HCT116 (cell line): ENCODE measurements around the gene RALGPS1.

Source experiments
- CBX3 ChIP-seq: IDR thresholded peaks from 2 replicates; pipeline ENCODE4 v1.6.1; 2012; ENCODE audit warnings: low read depth
- CTCF ChIP-seq, 3 experiments: fragments of 200-600 bp in 1 of 3; sonication (generic) in 1 of 3; IDR thresholded peaks in 2 of 3; conservative IDR thresholded peaks in 1 of 3; 2 replicates each; pipeline ENCODE4 v1.5.1; 2012 to 2017; ENCODE audit warnings: low read depth in 2 of 3, low read length in 2 of 3, antibody characterized with exemption in 1 of 3, borderline replicate concordance in 1 of 3, control low read depth in 1 of 3, mild to moderate bottlenecking in 1 of 3, mixed read lengths in 1 of 3, mixed run types in 1 of 3, moderate library complexity in 1 of 3; ENCODE audit not compliant: insufficient read depth in 1 of 3
- ELF1 ChIP-seq: IDR thresholded peaks from 2 replicates; pipeline ENCODE4 v1.6.1; 2012; ENCODE audit warnings: low read depth, borderline replicate concordance
- EZH2phosphoT487 ChIP-seq: fragments of 200-600 bp; IDR thresholded peaks from 2 replicates; pipeline ENCODE4 v1.6.1; 2018; ENCODE audit warnings: antibody characterized with exemption, borderline replicate concordance
- FOSL1 ChIP-seq: IDR thresholded peaks from 2 replicates; pipeline ENCODE4 v1.6.1; 2012; ENCODE audit warnings: low read depth
- POLR2A ChIP-seq: IDR thresholded peaks from 2 replicates; pipeline ENCODE4 v1.7.0; 2011; ENCODE audit warnings: borderline replicate concordance; ENCODE audit not compliant: insufficient read depth, insufficient read length; ENCODE audit errors: extremely low read depth
- RAD21 ChIP-seq: IDR thresholded peaks from 2 replicates; pipeline ENCODE4 v1.6.1; 2012; ENCODE audit warnings: low read depth, mild to moderate bottlenecking
- SP1 ChIP-seq: IDR thresholded peaks from 2 replicates; pipeline ENCODE4 v1.6.1; 2012; ENCODE audit warnings: low read depth
- YY1 ChIP-seq: IDR thresholded peaks from 2 replicates; pipeline ENCODE4 v1.6.1; 2011; ENCODE audit warnings: low read length, low read depth, moderate library complexity, mild to moderate bottlenecking; ENCODE audit not compliant: insufficient replicate concordance; ENCODE audit errors: extremely low read depth
- ZNF274 ChIP-seq: fragments of 200-500 bp; sonication (Bioruptor generic); IDR thresholded peaks from 2 replicates; pipeline ENCODE4 v1.6.1; 2014; ENCODE audit warnings: mild to moderate bottlenecking, low read depth, low read length, inconsistent platforms

DNA sequence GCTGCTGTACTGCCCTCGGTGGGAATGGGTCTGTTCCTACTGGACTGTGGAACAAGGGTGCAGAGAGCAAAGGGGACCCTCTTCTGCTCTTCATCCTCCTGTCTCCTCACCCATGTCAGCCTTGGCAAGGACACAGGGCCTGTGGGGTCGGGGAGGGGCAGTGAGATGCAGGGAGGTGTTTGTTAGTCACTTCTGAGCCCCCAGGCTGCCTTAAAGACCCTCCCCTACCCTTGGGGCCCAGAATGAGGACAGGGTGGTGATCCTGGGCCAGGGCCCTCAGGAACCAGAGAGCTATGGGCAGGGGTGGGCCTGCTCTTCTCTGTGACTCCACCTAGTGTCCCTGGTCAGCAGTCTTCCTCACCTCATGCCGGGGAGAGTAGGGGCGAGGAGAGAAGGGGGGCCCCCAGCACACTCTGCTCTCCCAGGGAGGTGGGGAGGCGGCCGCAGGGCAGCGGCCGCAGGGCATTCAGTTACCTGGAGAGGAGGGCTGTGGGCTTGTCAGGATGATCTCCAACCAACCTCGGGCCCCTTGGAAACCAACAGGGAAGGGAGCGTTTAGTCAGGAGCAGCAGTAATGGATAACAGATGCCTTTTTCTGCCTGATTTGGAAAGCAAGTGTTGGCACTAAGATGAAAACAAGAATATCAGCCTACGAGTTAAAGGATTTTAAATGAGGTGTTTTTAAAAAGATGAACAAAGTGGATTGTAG lies 288.0 kb downstream of the RALGPS1 start:
- TF ChIP-seq RAD21 (no peak), POLR2A (no peak), FOSL1 (no peak), CTCF (IDR thresholded peaks at IDR 0.05 in 2 of 3, conservative IDR thresholded peaks at IDR 0.05 in 1 of 3; ENCODE audit: borderline replicate concordance in 1 of 3, insufficient read depth in 1 of 3, low read depth in 2 of 3, low read length in 2 of 3) (no peak), ZNF274 (no peak), CBX3 (no peak), SP1 (no peak), EZH2phosphoT487 (no peak), YY1 (no peak), ELF1 (no peak)
